T-helper 2 cell treated with Interferon-gamma antibody and Interleukin-4, amounts not matched to agents 100 ng/mL and 5 ng/mL, for 36 hours (primary cell): ENCODE measurements around the gene IQSEC1. TPM values are rescaled to one million over a fixed set of nuclear protein-coding genes. Genes with fewer than 3 reads are reported as not detected.

ENCODE experiments used
- intact Hi-C: fragments of 100-400 bp; cut with micrococcal nuclease; formaldehyde crosslinking; loops from one replicate; pipeline ENCODE4 v1.15.1; 2023
- total RNA-seq: library from RNA; stranded (reverse); gene quantifications from 2 replicates; pipeline ENCODE4 v1.2.3, GENCODE V29; 2022

The IQSEC1 gene
- total RNA-seq, 1 donor from 2014 or later = 50.3 TPM

DNA sequence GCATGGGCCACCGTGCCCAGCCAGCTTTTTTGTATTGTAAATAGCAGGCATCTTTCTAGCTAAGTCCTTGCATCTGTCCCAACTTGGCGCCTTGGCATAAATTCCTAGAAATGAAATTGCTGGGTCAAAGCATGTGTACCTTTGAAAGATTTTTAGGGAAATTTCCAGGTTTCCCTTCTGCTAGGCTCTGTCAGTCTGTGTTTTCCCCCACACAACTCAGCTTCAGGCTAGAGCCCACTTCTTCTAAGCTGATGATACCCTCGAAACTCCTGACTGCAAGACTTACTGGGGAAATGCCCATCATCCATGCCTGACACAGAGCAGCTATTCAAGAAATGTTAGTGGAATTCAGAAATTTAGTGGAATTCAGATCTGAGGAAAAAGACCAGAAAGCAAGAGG, 221.0 kb downstream of the IQSEC1 start:
- intact Hi-C loops = no loop called here

Other genes starting within 250 kb of the IQSEC1 start
- gene RPL32, start 231.9 kb downstream of the IQSEC1 start, total RNA-seq = 1,883 and 1,901 TPM in 2 replicates